HepG2 (cell line): ENCODE data around the gene ESRRG. TPM values are rescaled to one million over a fixed set of nuclear protein-coding genes. Genes with fewer than 3 reads are reported as not detected.

Experiments used
- ATAC-seq: fragments of 200-7000 bp; cut with Tn5 transposase; 3 replicates; pipeline ENCODE4 v1.9.1; 2020; ENCODE audit warnings: mild to moderate bottlenecking, moderate library complexity
- BruUV-seq: library from RNA; stranded (reverse); fragments of 400-500 nt; replicated peaks from 2 replicates; lab custom pipeline; 2021; lab: Mats Ljungman, UMichigan
- CTCF ChIA-PET: fragments of 300-600 bp; formaldehyde crosslinking; extraction: SDS; loops from one replicate; lab custom pipeline; 2021; ENCODE audit warnings: low total read pairs, inconsistent platforms, low intra/inter-chr PET ratio; lab: Yijun Ruan, JAX
- POLR2A ChIA-PET: fragments of 350-600 bp; sonication (Branson Sonifier 250); formaldehyde crosslinking; loops from one replicate; lab custom pipeline; 2020; ENCODE audit warnings: antibody characterized with exemption, inconsistent platforms; lab: Yijun Ruan, JAX
- DNase-seq: peaks from one replicate; pipeline ENCODE4 v3.0.0-alpha.2; 2015; ENCODE audit warnings: low spot score
- FAIRE-seq: peaks from 3 replicates; lab custom pipeline; 2011; peaks lifted over from hg19 to GRCh38; lab: Jason Lieb, UNC
- H2AFZ ChIP-seq: one replicate; pipeline ENCODE4 v1.6.1; 2011; ENCODE audit warnings: low read length, inconsistent platforms
- H3K27ac ChIP-seq: fragments of 300-600 bp; 3 replicates; pipeline ENCODE4 v1.8.0; 2011; ENCODE audit warnings: mixed run types, mild to moderate bottlenecking, mixed read lengths, low read length, inconsistent platforms; ENCODE audit not compliant: insufficient read depth; ENCODE audit errors: extremely low read length
- H3K27me3 ChIP-seq, 2 experiments: fragments of 200-600 bp in 1 of 2; 2 replicates in 1 of 2; 3 replicates in 1 of 2; pipeline versions ENCODE4 v1.6.0 to v1.8.0; 2011; ENCODE audit warnings: low read length in 2 of 2, mild to moderate bottlenecking in 2 of 2, moderate library complexity in 2 of 2, inconsistent platforms in 1 of 2; ENCODE audit not compliant: insufficient read depth in 2 of 2, control insufficient read depth in 1 of 2
- H3K36me3 ChIP-seq, 2 experiments: fragments of 200-600 bp in 1 of 2; replicated peaks in 1 of 2; 2 replicates in 1 of 2; 3 replicates in 1 of 2; pipeline versions ENCODE4 v1.5.1 to v1.8.0; 2011; ENCODE audit warnings: low read length in 2 of 2, inconsistent platforms in 1 of 2; ENCODE audit not compliant: insufficient read depth in 2 of 2, control insufficient read depth in 1 of 2
- H3K4me1 ChIP-seq: 2 replicates; pipeline ENCODE4 v1.5.1; 2012; ENCODE audit warnings: low read length, inconsistent platforms; ENCODE audit not compliant: insufficient read depth
- H3K4me2 ChIP-seq: 2 replicates; pipeline ENCODE4 v1.6.0; 2011; ENCODE audit warnings: low read depth, low read length, inconsistent platforms
- H3K4me3 ChIP-seq, 3 experiments: fragments of 200-600 bp in 1 of 3; sonication (generic), shearing (Covaris generic) in 1 of 3; replicated peaks in 1 of 3; 2 replicates each; pipeline ENCODE4 v1.5.1; 2011 to 2016; ENCODE audit warnings: low read length in 3 of 3, inconsistent platforms in 2 of 3, low read depth in 2 of 3, mild to moderate bottlenecking in 2 of 3, control low read depth in 1 of 3, mixed read lengths in 1 of 3; ENCODE audit not compliant: insufficient read depth in 1 of 3
- H3K79me2 ChIP-seq: one replicate; pipeline ENCODE4 v1.6.1; 2011; ENCODE audit warnings: low read length, inconsistent platforms; ENCODE audit not compliant: insufficient read depth
- H3K9ac ChIP-seq: 2 replicates; pipeline ENCODE4 v1.6.0; 2011; ENCODE audit warnings: mild to moderate bottlenecking, low read depth, low read length, inconsistent platforms; ENCODE audit not compliant: insufficient read depth
- H3K9me3 ChIP-seq: 2 replicates; pipeline ENCODE4 v1.5.1; 2012; ENCODE audit warnings: mild to moderate bottlenecking, low read length
- H4K20me1 ChIP-seq: 2 replicates; pipeline ENCODE4 v1.6.0; 2011; ENCODE audit warnings: inconsistent platforms, mild to moderate bottlenecking, low read length, moderate library complexity; ENCODE audit not compliant: insufficient read depth
- AHR ChIP-seq: IDR thresholded peaks from 2 replicates; pipeline ENCODE4 v1.6.1; 2018; ENCODE audit warnings: missing genetic modification reagents, missing compliant biosample characterization
- DPF2 ChIP-seq: sonication (generic); formaldehyde crosslinking; IDR thresholded peaks from 2 replicates; pipeline ENCODE4 v1.4.0; 2020; ENCODE audit warnings: mild to moderate bottlenecking, low read depth, missing genetic modification reagents, borderline replicate concordance
- ERF ChIP-seq: IDR thresholded peaks from 2 replicates; pipeline ENCODE4 v1.6.1; 2018; ENCODE audit warnings: missing biosample characterization, missing genetic modification reagents
- FOXJ3 ChIP-seq: sonication (generic); formaldehyde crosslinking; IDR thresholded peaks from 2 replicates; pipeline ENCODE4 v1.4.0; 2020; ENCODE audit warnings: missing genetic modification reagents, mild to moderate bottlenecking, borderline replicate concordance
- HNRNPUL1 ChIP-seq: fragments of 200-400 bp; formaldehyde crosslinking; IDR thresholded peaks from 2 replicates; pipeline ENCODE4 v1.6.1; 2017; ENCODE audit warnings: low read depth, mild to moderate bottlenecking, low read length, moderate library complexity
- NCOA5 ChIP-seq: sonication (generic); formaldehyde crosslinking; IDR thresholded peaks from 2 replicates; pipeline ENCODE4 v1.4.0; 2020; ENCODE audit warnings: missing genetic modification reagents
- NFE2L2 ChIP-seq: fragments of 150-350 bp; IDR thresholded peaks from 2 replicates; pipeline ENCODE4 v1.6.1; 2014; ENCODE audit warnings: low read length
- NR2F1 ChIP-seq, 2 experiments: fragments of 450-650 bp in 1 of 2; formaldehyde crosslinking in 1 of 2; IDR thresholded peaks; 2 replicates each; pipeline versions ENCODE4 v1.5.0 to v1.6.1; 2016 to 2020; ENCODE audit warnings: mild to moderate bottlenecking in 1 of 2, missing compliant biosample characterization in 1 of 2, missing genetic modification reagents in 1 of 2, moderate library complexity in 1 of 2
- SRSF9 ChIP-seq: fragments of 200-400 bp; formaldehyde crosslinking; IDR thresholded peaks from 2 replicates; pipeline ENCODE4 v1.6.1; 2018; ENCODE audit warnings: borderline replicate concordance, mild to moderate bottlenecking, low read depth, low read length; ENCODE audit not compliant: insufficient read depth, poor library complexity, severe bottlenecking
- TP53 ChIP-seq: sonication (generic); formaldehyde crosslinking; conservative IDR thresholded peaks from 2 replicates; pipeline ENCODE4 v1.4.0; 2020; ENCODE audit warnings: missing genetic modification reagents
- XBP1 ChIP-seq: sonication (generic); formaldehyde crosslinking; IDR thresholded peaks from 2 replicates; pipeline ENCODE4 v1.5.0; 2020; ENCODE audit warnings: missing genetic modification reagents
- ZFP41 ChIP-seq: sonication (generic); formaldehyde crosslinking; IDR thresholded peaks from 2 replicates; pipeline ENCODE4 v1.4.0; 2020; ENCODE audit warnings: mild to moderate bottlenecking, missing genetic modification reagents, borderline replicate concordance
- ZFYVE20 ChIP-seq: sonication (generic); formaldehyde crosslinking; IDR thresholded peaks from 2 replicates; pipeline ENCODE4 v1.8.0; 2023; ENCODE audit warnings: low read depth, mild to moderate bottlenecking, moderate library complexity, missing genetic modification reagents, borderline replicate concordance
- ZNF253 ChIP-seq: sonication (generic); formaldehyde crosslinking; IDR thresholded peaks from 2 replicates; pipeline ENCODE4 v1.8.0; 2022; ENCODE audit warnings: mild to moderate bottlenecking, missing genetic modification reagents, borderline replicate concordance
- ZSCAN21 ChIP-seq: sonication (generic); formaldehyde crosslinking; IDR thresholded peaks from 2 replicates; pipeline ENCODE4 v1.8.0; 2022; ENCODE audit warnings: mild to moderate bottlenecking, missing genetic modification reagents, moderate library complexity, borderline replicate concordance
- WGBS: methylation state at CpG from one replicate; pipeline ENCODE4 v1.1.6; 2017; ENCODE audit warnings: low lambda C conversion rate; 5-methylcytosine and 5-hydroxymethylcytosine counted together
- in situ Hi-C: cut with HindIII; loops from 2 replicates; pipeline ENCODE4 v1.10.0; 2017; ENCODE audit warnings: low pct_unique_long_range_greater_than_20kb; ENCODE audit not compliant: extremely low pct_ligation_motif_present
- intact Hi-C: fragments of 100-400 bp; cut with micrococcal nuclease; formaldehyde crosslinking; loops from one replicate; pipeline ENCODE4 v1.10.0; 2022; ENCODE audit not compliant: unreplicated experiment
- polyA plus RNA-seq, 8 experiments: library from polyadenylated mRNA; depleted of rRNA in 3 of 8; stranded (reverse) in 7 of 8; unstranded in 1 of 8; fragments of >200 nt; fragmentation: Illumina TruSeq in 4 of 8; extraction: Trizol in 4 of 8; gene quantifications; 2 replicates each; pipeline versions ENCODE4 v1.2.1 to v1.2.3, GENCODE V29; 2011 to 2016; ENCODE audit warnings: low read depth in 4 of 8, missing spikeins in 1 of 8, mixed read lengths in 1 of 8; ENCODE audit not compliant: insufficient read depth in 1 of 8
- total RNA-seq, 5 experiments: library from RNA; depleted of rRNA; stranded (reverse); fragments of >200 nt; fragmentation: Illumina TruSeq; extraction: Trizol; gene quantifications; 2 replicates each; pipeline ENCODE4 v1.2.3, GENCODE V29; 2016; ENCODE audit warnings: low read depth in 1 of 5
- TF ChIP-seq, protein P1 (sequence below): sonication (generic); formaldehyde crosslinking; IDR thresholded peaks from one replicate; pipeline ENCODE4 v1.5.1; 2020; ENCODE audit warnings: mild to moderate bottlenecking, missing genetic modification reagents; ENCODE audit errors: not compliant biosample characterization
- TF ChIP-seq, protein P2 (sequence below): IDR thresholded peaks from 2 replicates; pipeline ENCODE4 v1.6.1; 2016

ESRRG gene
- total and polyA plus RNA-seq, 2 of the 13 experiments (the other 11 are each of a cell fraction or from before 2014, with no cell fraction given) = not detected

DNA sequence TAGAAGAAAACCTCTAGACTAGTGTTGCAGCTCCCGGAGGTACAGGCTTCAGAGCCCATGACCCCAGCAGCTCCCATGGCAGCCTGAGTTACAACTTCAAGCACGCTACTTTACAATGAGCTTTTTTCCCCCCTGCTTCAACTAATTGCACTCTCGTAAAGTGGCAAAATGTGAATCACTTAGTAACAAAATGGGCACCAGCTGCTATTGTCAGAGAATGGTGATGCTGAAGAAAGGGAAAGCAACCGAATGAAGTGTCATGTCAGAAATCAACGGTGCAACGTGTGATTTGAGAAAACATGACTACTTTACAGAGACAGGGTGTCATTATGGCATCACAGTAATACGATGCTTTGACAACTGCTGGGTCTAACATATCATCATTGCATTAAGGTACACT, 40.5 kb downstream of the ESRRG start:
- intact Hi-C loops (no loop called here), in situ Hi-C loops (no loop called here)
- Histone ChIP-seq H3K4me1 (no peaks in the 10 kb centered on the region), H3K27ac (no peak overlapping the region), H3K4me2 (no peak overlapping the region), H3K4me3 (no peak overlapping the region), H2AFZ (no peak overlapping the region), H3K79me2 (no peaks in the 10 kb centered on the region), H3K9ac (no peak overlapping the region), H3K9me3 (no peaks in the 10 kb centered on the region), H3K36me3 (no peaks in the 10 kb centered on the region), H3K27me3 (no peaks in the 10 kb centered on the region), H4K20me1 (no peaks in the 10 kb centered on the region)
- TF ChIP-seq, protein P1, sequence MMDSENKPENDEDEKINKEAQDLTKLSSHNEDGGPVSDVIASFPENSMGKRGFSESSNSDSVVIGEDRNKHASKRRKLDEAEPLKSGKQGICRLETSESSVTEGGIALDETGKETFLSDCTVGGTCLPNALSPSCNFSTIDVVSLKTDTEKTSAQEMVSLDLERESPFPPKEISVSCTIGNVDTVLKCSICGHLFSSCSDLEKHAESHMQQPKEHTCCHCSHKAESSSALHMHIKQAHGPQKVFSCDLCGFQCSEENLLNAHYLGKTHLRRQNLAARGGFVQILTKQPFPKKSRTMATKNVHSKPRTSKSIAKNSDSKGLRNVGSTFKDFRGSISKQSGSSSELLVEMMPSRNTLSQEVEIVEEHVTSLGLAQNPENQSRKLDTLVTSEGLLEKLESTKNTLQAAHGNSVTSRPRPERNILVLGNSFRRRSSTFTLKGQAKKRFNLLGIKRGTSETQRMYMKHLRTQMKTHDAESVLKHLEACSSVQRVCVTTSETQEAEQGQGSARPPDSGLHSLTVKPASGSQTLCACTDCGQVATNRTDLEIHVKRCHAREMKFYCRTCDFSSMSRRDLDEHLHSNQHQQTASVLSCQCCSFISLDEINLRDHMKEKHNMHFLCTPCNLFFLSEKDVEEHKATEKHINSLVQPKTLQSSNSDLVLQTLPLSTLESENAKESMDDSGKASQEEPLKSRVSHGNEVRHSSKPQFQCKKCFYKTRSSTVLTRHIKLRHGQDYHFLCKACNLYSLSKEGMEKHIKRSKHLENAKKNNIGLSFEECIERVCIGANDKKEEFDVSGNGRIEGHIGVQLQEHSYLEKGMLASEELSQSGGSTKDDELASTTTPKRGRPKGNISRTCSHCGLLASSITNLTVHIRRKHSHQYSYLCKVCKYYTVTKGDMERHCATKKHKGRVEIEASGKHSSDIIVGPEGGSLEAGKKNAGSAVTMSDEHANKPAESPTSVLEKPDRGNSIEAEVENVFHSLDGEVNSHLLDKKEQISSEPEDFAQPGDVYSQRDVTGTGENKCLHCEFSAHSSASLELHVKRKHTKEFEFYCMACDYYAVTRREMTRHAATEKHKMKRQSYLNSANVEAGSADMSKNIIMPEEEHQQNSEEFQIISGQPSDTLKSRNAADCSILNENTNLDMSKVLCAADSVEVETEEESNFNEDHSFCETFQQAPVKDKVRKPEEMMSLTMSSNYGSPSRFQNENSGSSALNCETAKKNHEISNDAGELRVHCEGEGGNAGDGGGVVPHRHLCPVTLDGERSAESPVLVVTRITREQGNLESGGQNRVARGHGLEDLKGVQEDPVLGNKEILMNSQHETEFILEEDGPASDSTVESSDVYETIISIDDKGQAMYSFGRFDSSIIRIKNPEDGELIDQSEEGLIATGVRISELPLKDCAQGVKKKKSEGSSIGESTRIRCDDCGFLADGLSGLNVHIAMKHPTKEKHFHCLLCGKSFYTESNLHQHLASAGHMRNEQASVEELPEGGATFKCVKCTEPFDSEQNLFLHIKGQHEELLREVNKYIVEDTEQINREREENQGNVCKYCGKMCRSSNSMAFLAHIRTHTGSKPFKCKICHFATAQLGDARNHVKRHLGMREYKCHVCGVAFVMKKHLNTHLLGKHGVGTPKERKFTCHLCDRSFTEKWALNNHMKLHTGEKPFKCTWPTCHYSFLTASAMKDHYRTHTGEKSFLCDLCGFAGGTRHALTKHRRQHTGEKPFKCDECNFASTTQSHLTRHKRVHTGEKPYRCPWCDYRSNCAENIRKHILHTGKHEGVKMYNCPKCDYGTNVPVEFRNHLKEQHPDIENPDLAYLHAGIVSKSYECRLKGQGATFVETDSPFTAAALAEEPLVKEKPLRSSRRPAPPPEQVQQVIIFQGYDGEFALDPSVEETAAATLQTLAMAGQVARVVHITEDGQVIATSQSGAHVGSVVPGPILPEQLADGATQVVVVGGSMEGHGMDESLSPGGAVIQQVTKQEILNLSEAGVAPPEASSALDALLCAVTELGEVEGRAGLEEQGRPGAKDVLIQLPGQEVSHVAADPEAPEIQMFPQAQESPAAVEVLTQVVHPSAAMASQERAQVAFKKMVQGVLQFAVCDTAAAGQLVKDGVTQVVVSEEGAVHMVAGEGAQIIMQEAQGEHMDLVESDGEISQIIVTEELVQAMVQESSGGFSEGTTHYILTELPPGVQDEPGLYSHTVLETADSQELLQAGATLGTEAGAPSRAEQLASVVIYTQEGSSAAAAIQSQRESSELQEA (CRISPR knock-in tag) = no peak
- TF ChIP-seq ERF (CRISPR knock-in tag) = no peak
- TF ChIP-seq ZFP41 (CRISPR knock-in tag) = no peak
- TF ChIP-seq NR2F1 (CRISPR knock-in tag; IDR thresholded peaks at IDR 0.05) = no peak
- TF ChIP-seq, protein P2, sequence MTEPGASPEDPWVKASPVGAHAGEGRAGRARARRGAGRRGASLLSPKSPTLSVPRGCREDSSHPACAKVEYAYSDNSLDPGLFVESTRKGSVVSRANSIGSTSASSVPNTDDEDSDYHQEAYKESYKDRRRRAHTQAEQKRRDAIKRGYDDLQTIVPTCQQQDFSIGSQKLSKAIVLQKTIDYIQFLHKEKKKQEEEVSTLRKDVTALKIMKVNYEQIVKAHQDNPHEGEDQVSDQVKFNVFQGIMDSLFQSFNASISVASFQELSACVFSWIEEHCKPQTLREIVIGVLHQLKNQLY (CRISPR knock-in tag) = no peak
- TF ChIP-seq ZFYVE20 (CRISPR knock-in tag) = no peak
- no peak for TF ChIP-seq AHR (CRISPR knock-in tag)
- no peak for TF ChIP-seq ZSCAN21 (CRISPR knock-in tag)
- TF ChIP-seq NCOA5 = no peak
- TF ChIP-seq NFE2L2 = no peak
- TF ChIP-seq HNRNPUL1 = no peak
- TF ChIP-seq XBP1 = no peak
- TF ChIP-seq DPF2 (CRISPR knock-in tag) = no peak
- TF ChIP-seq SRSF9 = no peak
- TF ChIP-seq TP53 (CRISPR knock-in tag) = no peak
- no peak for TF ChIP-seq FOXJ3 (CRISPR knock-in tag)
- no peak for TF ChIP-seq ZNF253 (CRISPR knock-in tag)
- no peak for DNase-seq
- BruUV-seq = no TSS peak
- 4% methylated on average over 7 of the region's 7 CpGs for WGBS
- POLR2A ChIA-PET = no interaction called here
- CTCF ChIA-PET = no interaction called here
- no peak for ATAC-seq
- no peak for FAIRE-seq
